Measurements from ENCODE around the gene TM9SF3.
A peak's percentile ranks its signal among the peaks of the same experiment; 100 is the strongest.

The TM9SF3 gene

GRCh38 chr10:96470116-96470743 lies 116.6 kb downstream of the TM9SF3 start:
- DNase-seq (ENCODE audit: low read depth in 2 of 2) = peak; percentile 7 to 10

GRCh38 chr10:96468845-96469244 lies 118.0 kb downstream of the TM9SF3 start:
- no peak for DNase-seq (ENCODE audit: low read depth in 2 of 2)

All from stimulated activated CD4-positive, alpha-beta T cell treated with anti-CD3 and anti-CD28 coated beads, Interleukin-4, amount 100 ng/mL, for 48 hours (primary cell).